Stomach smooth muscle (tissue), 2 donors: ENCODE results near the gene LPIN1.

Source experiments
- H3K27ac ChIP-seq: one replicate; pipeline ENCODE4 v1.7.0; 2013; ENCODE audit warnings: mild to moderate bottlenecking, low read length, inconsistent platforms
- H3K27me3 ChIP-seq, 2 donors: one replicate each; pipeline ENCODE4 v1.7.0; 2013; ENCODE audit warnings: low read length in 2 of 2; ENCODE audit not compliant: insufficient read depth in 2 of 2, control insufficient read depth in 1 of 2
- H3K36me3 ChIP-seq, 2 donors: one replicate each; pipeline ENCODE4 v1.7.0; 2013; ENCODE audit warnings: low read length in 2 of 2; ENCODE audit not compliant: control insufficient read depth in 2 of 2, insufficient read depth in 2 of 2
- H3K4me1 ChIP-seq: one replicate; pipeline ENCODE4 v1.7.0; 2013; ENCODE audit warnings: low read length; ENCODE audit not compliant: control insufficient read depth, insufficient read depth
- H3K4me3 ChIP-seq, 2 donors: one replicate each; pipeline ENCODE4 v1.7.0; 2013; ENCODE audit warnings: low read length in 2 of 2
- H3K9ac ChIP-seq, 2 donors: one replicate each; pipeline ENCODE4 v1.7.0; 2013; ENCODE audit warnings: low read length in 2 of 2, mild to moderate bottlenecking in 1 of 2
- H3K9me3 ChIP-seq, 2 donors: one replicate each; pipeline ENCODE4 v1.7.0; 2013; ENCODE audit warnings: low read length in 2 of 2; ENCODE audit not compliant: control insufficient read depth in 2 of 2
- donor health status: healthy.
- donor health status: Pancreatic carcinoma.

Gene LPIN1

GRCh38 chr2:11705063-11705462 lies 41.4 kb upstream of the LPIN1 start:
- Histone ChIP-seq H3K9me3 (no peaks in the 10 kb centered on the region), H3K27me3 (no peaks in the 10 kb centered on the region), H3K27ac (no peak overlapping the region), H3K36me3 (no peaks in the 10 kb centered on the region), H3K9ac (no peak overlapping the region), H3K4me3 (no peak overlapping the region), H3K4me1 (peaks cover 5% of the 10 kb centered on the region)

GRCh38 chr2:11705711-11706110 lies 40.7 kb upstream of the LPIN1 start:
- no peaks in the 10 kb centered on the region for H3K9me3 ChIP-seq
- H3K4me1 ChIP-seq: peaks cover 11% of the 10 kb centered on the region
- H3K27me3 ChIP-seq: no peaks in the 10 kb centered on the region
- H3K9ac ChIP-seq: no peak overlapping the region
- H3K36me3 ChIP-seq: no peaks in the 10 kb centered on the region
- H3K27ac ChIP-seq: no peak overlapping the region
- H3K4me3 ChIP-seq: no peak overlapping the region

- H3K9ac ChIP-seq: no peak overlapping the region
- H3K4me1 ChIP-seq: peaks cover 19% of the 10 kb centered on the region
- H3K9me3 ChIP-seq: no peaks in the 10 kb centered on the region
- H3K4me3 ChIP-seq: no peak overlapping the region
- no peak overlapping the region for H3K27ac ChIP-seq
- no peaks in the 10 kb centered on the region for H3K36me3 ChIP-seq
- no peaks in the 10 kb centered on the region for H3K27me3 ChIP-seq
Measured at GRCh38 chr2:11708106-11708505, 38.3 kb upstream of the LPIN1 start.

- H3K36me3 ChIP-seq: no peaks in the 10 kb centered on the region
- no peaks in the 10 kb centered on the region for H3K27me3 ChIP-seq
- no peak overlapping the region for H3K27ac ChIP-seq
- peaks cover 19% of the 10 kb centered on the region for H3K4me1 ChIP-seq
- no peaks in the 10 kb centered on the region for H3K9me3 ChIP-seq
- no peak overlapping the region for H3K4me3 ChIP-seq
- H3K9ac ChIP-seq: no peak overlapping the region
Measured at GRCh38 chr2:11709293-11709692, 37.1 kb upstream of the LPIN1 start.

- Histone ChIP-seq H3K9me3 (no peaks in the 10 kb centered on the region), H3K4me1 (peaks cover 19% of the 10 kb centered on the region), H3K36me3 (no peaks in the 10 kb centered on the region), H3K27me3 (no peaks in the 10 kb centered on the region), H3K4me3 (no peak overlapping the region), H3K9ac (no peak overlapping the region), H3K27ac (peak overlapping the region; percentile 70)
Measured at GRCh38 chr2:11710210-11710609, 36.2 kb upstream of the LPIN1 start.

GRCh38 chr2:11710632-11711353 lies 35.6 kb upstream of the LPIN1 start:
- Histone ChIP-seq H3K36me3 (no peaks in the 10 kb centered on the region), H3K4me3 (no peak overlapping the region), H3K27ac (peak overlapping the region; percentile 70), H3K9me3 (no peaks in the 10 kb centered on the region), H3K9ac (no peak overlapping the region), H3K4me1 (peaks cover 19% of the 10 kb centered on the region), H3K27me3 (no peaks in the 10 kb centered on the region)

- Histone ChIP-seq H3K9ac (no peak overlapping the region), H3K9me3 (no peaks in the 10 kb centered on the region), H3K36me3 (no peaks in the 10 kb centered on the region), H3K27me3 (no peaks in the 10 kb centered on the region), H3K4me3 (no peak overlapping the region), H3K4me1 (peaks cover 19% of the 10 kb centered on the region), H3K27ac (peak overlapping the region; percentile 70)
Measured at GRCh38 chr2:11711354-11711716, 35.1 kb upstream of the LPIN1 start.

- Histone ChIP-seq H3K9ac (no peak overlapping the region), H3K27me3 (no peaks in the 10 kb centered on the region), H3K4me1 (peaks cover 19% of the 10 kb centered on the region), H3K36me3 (no peaks in the 10 kb centered on the region), H3K9me3 (no peaks in the 10 kb centered on the region), H3K4me3 (no peak overlapping the region), H3K27ac (peak overlapping the region; percentile 70)
Measured at GRCh38 chr2:11711751-11712150, 34.7 kb upstream of the LPIN1 start.

- Histone ChIP-seq H3K4me1 (peaks cover 19% of the 10 kb centered on the region), H3K9me3 (no peaks in the 10 kb centered on the region), H3K27me3 (no peaks in the 10 kb centered on the region), H3K4me3 (no peak overlapping the region), H3K36me3 (no peaks in the 10 kb centered on the region), H3K9ac (no peak overlapping the region), H3K27ac (no peak overlapping the region)
Measured at GRCh38 chr2:11712866-11713265, 33.6 kb upstream of the LPIN1 start.

- H3K36me3 ChIP-seq: no peaks in the 10 kb centered on the region
- H3K9me3 ChIP-seq: no peaks in the 10 kb centered on the region
- no peak overlapping the region for H3K27ac ChIP-seq
- H3K4me3 ChIP-seq: no peak overlapping the region
- H3K4me1 ChIP-seq: peaks cover 19% of the 10 kb centered on the region
- H3K9ac ChIP-seq: no peak overlapping the region
- H3K27me3 ChIP-seq: no peaks in the 10 kb centered on the region
Measured at GRCh38 chr2:11713815-11714214, 32.6 kb upstream of the LPIN1 start.

GRCh38 chr2:11715987-11716652 lies 30.3 kb upstream of the LPIN1 start:
- Histone ChIP-seq H3K36me3 (no peaks in the 10 kb centered on the region), H3K9ac (no peak overlapping the region), H3K27ac (no peak overlapping the region), H3K4me3 (no peak overlapping the region), H3K9me3 (no peaks in the 10 kb centered on the region), H3K27me3 (peaks cover 0 to 2% of the 10 kb centered on the region in 2 donors), H3K4me1 (peaks cover 6% of the 10 kb centered on the region)
